Smooth muscle cell (in vitro differentiated cells): Measurements from ENCODE around the gene NTN1. TPM values are rescaled to one million over a fixed set of nuclear protein-coding genes. Genes with fewer than 3 reads are reported as not detected.

Experiments
- DNase-seq: peaks from one replicate; lab custom pipeline; 2025; ENCODE audit not compliant: unreplicated experiment; lab: John Stamatoyannopoulos, UW
- H2AFZ ChIP-seq: fragments of 200-600 bp; sonication (generic); 2 replicates; pipeline ENCODE4 v1.6.0; 2016; ENCODE audit warnings: antibody characterized with exemption, low read depth, mild to moderate bottlenecking
- H3F3A ChIP-seq: fragments of 200-600 bp; sonication (generic); 2 replicates; pipeline ENCODE4 v1.6.0; 2017; ENCODE audit warnings: antibody characterized with exemption, low read depth
- H3K27ac ChIP-seq: fragments of 200-600 bp; sonication (generic); 2 replicates; pipeline ENCODE4 v1.5.1; 2016; ENCODE audit warnings: low read depth, mild to moderate bottlenecking
- H3K27me3 ChIP-seq: fragments of 200-600 bp; sonication (generic); 2 replicates; pipeline ENCODE4 v1.6.1; 2016; ENCODE audit warnings: low read depth, mild to moderate bottlenecking
- H3K36me3 ChIP-seq: fragments of 200-600 bp; sonication (generic); 2 replicates; pipeline ENCODE4 v1.5.1; 2016; ENCODE audit warnings: low read depth
- H3K4me1 ChIP-seq: fragments of 200-600 bp; sonication (generic); 2 replicates; pipeline ENCODE4 v1.5.1; 2016; ENCODE audit warnings: low read depth
- H3K4me2 ChIP-seq: fragments of 200-600 bp; sonication (generic); 2 replicates; pipeline ENCODE4 v1.6.0; 2016; ENCODE audit warnings: mild to moderate bottlenecking
- H3K4me3 ChIP-seq: fragments of 200-600 bp; sonication (generic); 2 replicates; pipeline ENCODE4 v1.5.1; 2016; ENCODE audit warnings: mild to moderate bottlenecking
- H3K79me2 ChIP-seq: fragments of 200-600 bp; sonication (generic); 2 replicates; pipeline ENCODE4 v1.6.0; 2016; ENCODE audit warnings: low read depth, mild to moderate bottlenecking
- H3K9ac ChIP-seq: fragments of 200-600 bp; sonication (generic); 2 replicates; pipeline ENCODE4 v1.6.0; 2016; ENCODE audit warnings: low read depth
- H3K9me3 ChIP-seq: fragments of 200-600 bp; sonication (generic); replicated peaks from 2 replicates; pipeline ENCODE4 v1.5.1; 2016; ENCODE audit warnings: low read depth
- H4K20me1 ChIP-seq: fragments of 200-600 bp; sonication (generic); 2 replicates; pipeline ENCODE4 v1.6.0; 2016; ENCODE audit warnings: low read depth
- WGBS: methylation state at CpG from one replicate; pipeline ENCODE4 v1.1.7; 2016; ENCODE audit warnings: low lambda C conversion rate; 5-methylcytosine and 5-hydroxymethylcytosine counted together
- polyA plus RNA-seq: library from polyadenylated mRNA; unstranded; fragments of >200 nt; fragmentation: Nextera tagmentation; extraction: Ambion mirVana; gene quantifications from 2 replicates; pipeline ENCODE4 v1.2.1, GENCODE V29; 2016
- total RNA-seq: library from RNA; depleted of rRNA; stranded (reverse); fragments of >200 nt; gene quantifications from 2 replicates; pipeline ENCODE4 v1.2.3, GENCODE V29; 2014
- TF ChIP-seq, protein P1 (sequence below): fragments of 200-600 bp; sonication (generic); IDR thresholded peaks from 2 replicates; pipeline ENCODE4 v1.5.1; 2017; ENCODE audit warnings: borderline replicate concordance, mild to moderate bottlenecking, antibody characterized with exemption; ENCODE audit not compliant: insufficient read depth, poor library complexity, severe bottlenecking

Gene NTN1
- total and polyA plus RNA-seq, 2 experiments from 2014 or later, result 0.07 to 0.72 TPM

DNA sequence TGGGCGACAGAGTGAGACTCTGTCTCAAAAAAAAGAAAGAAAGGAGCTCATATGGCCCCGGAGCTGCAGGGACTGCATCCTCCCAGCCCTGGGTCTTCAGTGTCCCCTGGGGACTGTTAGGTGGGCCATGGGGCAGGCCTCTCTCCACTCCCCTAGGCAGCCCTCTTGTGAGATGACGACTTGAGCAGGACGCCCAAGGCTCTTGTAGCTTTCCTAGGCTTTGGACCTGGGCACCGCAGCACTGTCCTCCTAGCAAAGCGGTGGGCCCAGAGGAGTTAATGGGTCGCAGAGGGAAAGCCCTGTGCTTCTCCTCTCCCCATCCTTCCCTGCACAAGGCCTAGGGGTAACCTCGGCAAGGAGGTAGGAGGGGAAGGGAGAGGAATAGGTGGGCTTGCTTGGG is 202.2 kb downstream of the NTN1 start:
- TF ChIP-seq, protein P1, sequence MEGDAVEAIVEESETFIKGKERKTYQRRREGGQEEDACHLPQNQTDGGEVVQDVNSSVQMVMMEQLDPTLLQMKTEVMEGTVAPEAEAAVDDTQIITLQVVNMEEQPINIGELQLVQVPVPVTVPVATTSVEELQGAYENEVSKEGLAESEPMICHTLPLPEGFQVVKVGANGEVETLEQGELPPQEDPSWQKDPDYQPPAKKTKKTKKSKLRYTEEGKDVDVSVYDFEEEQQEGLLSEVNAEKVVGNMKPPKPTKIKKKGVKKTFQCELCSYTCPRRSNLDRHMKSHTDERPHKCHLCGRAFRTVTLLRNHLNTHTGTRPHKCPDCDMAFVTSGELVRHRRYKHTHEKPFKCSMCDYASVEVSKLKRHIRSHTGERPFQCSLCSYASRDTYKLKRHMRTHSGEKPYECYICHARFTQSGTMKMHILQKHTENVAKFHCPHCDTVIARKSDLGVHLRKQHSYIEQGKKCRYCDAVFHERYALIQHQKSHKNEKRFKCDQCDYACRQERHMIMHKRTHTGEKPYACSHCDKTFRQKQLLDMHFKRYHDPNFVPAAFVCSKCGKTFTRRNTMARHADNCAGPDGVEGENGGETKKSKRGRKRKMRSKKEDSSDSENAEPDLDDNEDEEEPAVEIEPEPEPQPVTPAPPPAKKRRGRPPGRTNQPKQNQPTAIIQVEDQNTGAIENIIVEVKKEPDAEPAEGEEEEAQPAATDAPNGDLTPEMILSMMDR, result no peak
- Histone ChIP-seq H3F3A (no peaks in the 10 kb centered on the region), H3K4me3 (no peak overlapping the region), H3K27me3 (peaks cover 5% of the 10 kb centered on the region), H4K20me1 (no peaks in the 10 kb centered on the region), H3K4me2 (no peak overlapping the region), H3K79me2 (no peaks in the 10 kb centered on the region), H3K27ac (no peak overlapping the region), H3K4me1 (peaks cover 15% of the 10 kb centered on the region), H2AFZ (no peak overlapping the region), H3K36me3 (no peaks in the 10 kb centered on the region), H3K9me3 (no peaks in the 10 kb centered on the region), H3K9ac (no peak overlapping the region)
- 86% methylated on average over 8 of the region's 8 CpGs for WGBS
- no peak for DNase-seq

DNA sequence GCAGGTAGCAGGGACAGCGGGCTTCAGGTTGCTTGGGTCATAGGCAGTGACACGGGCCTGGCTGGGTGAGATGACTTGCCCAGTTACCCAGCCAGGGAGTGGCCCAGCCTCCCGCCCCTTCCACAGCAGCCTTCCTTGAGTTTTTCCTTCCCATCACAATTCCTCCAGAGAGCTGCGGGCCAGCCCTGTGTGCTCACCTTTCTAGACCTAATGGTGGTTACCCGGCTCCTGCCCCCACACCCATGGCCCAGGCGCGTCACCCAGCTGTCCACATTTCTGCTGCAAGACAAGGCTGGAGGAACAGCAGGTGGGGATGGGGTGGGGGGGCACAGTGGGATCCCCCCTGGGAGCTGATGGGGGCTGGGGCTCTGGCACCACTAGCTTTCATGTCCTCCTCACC is 203.2 kb downstream of the NTN1 start:
- no peak overlapping the region for H2AFZ ChIP-seq
- 95% methylated on average over 7 of the region's 7 CpGs for WGBS
- DNase-seq, result no peak

GRCh38 chr17:9225305-9226101 is 204.2 kb downstream of the NTN1 start:
- Histone ChIP-seq H3K27me3 (peaks cover 5% of the 10 kb centered on the region), H3K27ac (no peak overlapping the region), H3K9ac (no peak overlapping the region)

More for the DNA sequence above, 203.2 kb downstream of the NTN1 start:
- H3K4me2 ChIP-seq, result no peak overlapping the region
- H3K9me3 ChIP-seq, result no peaks in the 10 kb centered on the region
- no peak overlapping the region for H3K9ac ChIP-seq
- no peaks in the 10 kb centered on the region for H4K20me1 ChIP-seq
- TF ChIP-seq, protein P1, result no peak
- H3F3A ChIP-seq, result no peaks in the 10 kb centered on the region
- no peak overlapping the region for H3K4me3 ChIP-seq
- H3K27me3 ChIP-seq, result peaks cover 5% of the 10 kb centered on the region
- H3K79me2 ChIP-seq, result no peaks in the 10 kb centered on the region
- H3K27ac ChIP-seq, result no peak overlapping the region
- H3K4me1 ChIP-seq, result peaks cover 15% of the 10 kb centered on the region
- no peaks in the 10 kb centered on the region for H3K36me3 ChIP-seq

More at GRCh38 chr17:9225305-9226101, 204.2 kb downstream of the NTN1 start:
- Histone ChIP-seq H3K36me3 (no peaks in the 10 kb centered on the region), H2AFZ (no peak overlapping the region), H3K4me1 (peaks cover 15% of the 10 kb centered on the region), H3F3A (no peaks in the 10 kb centered on the region), H3K4me2 (no peak overlapping the region), H3K4me3 (no peak overlapping the region), H3K79me2 (no peaks in the 10 kb centered on the region), H3K9me3 (no peaks in the 10 kb centered on the region), H4K20me1 (no peaks in the 10 kb centered on the region)
- TF ChIP-seq, protein P1, result no peak
- no peak for DNase-seq
- WGBS, result 46% methylated on average over 31 of the region's 32 CpGs
